CD4-positive, alpha-beta T cell treated with Interferon alpha-2 for 1 hour (primary cell): Measurements from ENCODE around the gene C16orf89.
"Not testable (repeated sequence)": the region's sequence is repeated elsewhere in the genome, so short reads cannot be mapped to it uniquely, and the experiment has no call there.

Experiments used
- DNase-seq, 2 donors: peaks; one replicate each; pipeline ENCODE4 v3.0.0-alpha.2; 2020 to 2022

The C16orf89 gene

GRCh38 chr16:5065813-5066212 lies at the start of gene C16orf89:
Gene C16orf89 (minus strand): TSS chr16:5065956. CDS start chr16:5065908, 48 bp downstream.
- DNase-seq, result no peak

- DNase-seq, result not testable (repeated sequence)
Observed at GRCh38 chr16:5110933-5111332, 45.2 kb upstream of the C16orf89 start.

DNA sequence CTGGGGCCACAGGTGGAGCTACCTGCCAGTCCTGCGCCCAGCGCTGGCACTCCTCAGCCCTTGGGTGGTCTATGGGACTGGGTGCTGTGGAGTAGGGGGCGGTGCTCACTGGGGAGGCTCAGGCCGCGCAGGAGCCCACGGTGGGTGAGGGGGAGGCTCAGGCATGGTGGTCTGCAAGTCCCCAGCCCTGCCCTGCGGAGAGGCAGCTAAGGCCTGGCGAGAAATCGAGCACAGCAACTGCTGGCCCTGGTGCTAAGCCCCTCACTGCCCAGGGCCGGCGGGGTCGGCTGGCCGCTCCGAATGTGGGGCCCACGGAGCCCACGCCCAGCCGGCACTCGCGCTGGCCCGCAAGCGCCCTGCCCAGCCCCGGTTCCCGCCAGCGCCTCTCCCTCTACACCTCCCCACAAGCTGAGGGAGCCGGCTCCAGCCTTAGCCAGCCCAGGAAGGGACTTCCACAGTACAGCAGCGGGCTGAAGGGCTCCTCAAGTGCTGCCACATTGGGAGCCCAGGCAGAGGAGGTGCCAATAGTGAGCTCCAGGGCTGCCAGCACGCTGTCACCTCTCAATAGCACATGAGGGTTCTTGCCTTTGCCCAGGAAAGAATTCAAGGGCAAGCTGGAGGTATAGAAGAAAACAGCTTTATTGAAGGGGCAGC lies 42.9 kb upstream of the C16orf89 start:
- no peak for DNase-seq

GRCh38 chr16:5105039-5105438 lies 39.3 kb upstream of the C16orf89 start:
- not testable (repeated sequence) for DNase-seq

- not testable (repeated sequence) for DNase-seq
Observed at GRCh38 chr16:5103296-5104032, 37.7 kb upstream of the C16orf89 start.

DNA sequence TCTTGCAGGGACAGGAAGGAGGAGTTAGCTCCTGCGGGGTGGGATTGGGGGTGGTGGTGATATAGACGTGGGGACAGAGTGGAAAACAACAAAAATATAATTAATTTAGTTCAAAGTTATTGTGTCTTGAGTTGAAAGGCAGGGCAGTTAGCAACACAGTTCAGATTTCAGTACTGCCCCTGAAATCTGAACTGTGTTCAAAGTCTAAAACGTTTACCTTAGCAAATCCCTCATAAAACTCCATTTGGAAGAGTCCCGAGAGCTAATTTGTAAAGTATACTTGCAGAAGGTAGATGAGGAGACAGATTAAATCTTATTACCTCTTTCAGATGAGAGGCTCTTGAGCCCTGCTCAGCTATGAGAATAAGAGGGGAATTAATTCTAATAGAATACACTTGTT lies 33.4 kb upstream of the C16orf89 start:
- DNase-seq, result not testable (repeated sequence)

- peak; percentile 73 to 97 for DNase-seq
Observed at GRCh38 chr16:5098221-5099159, 32.7 kb upstream of the C16orf89 start.

DNA sequence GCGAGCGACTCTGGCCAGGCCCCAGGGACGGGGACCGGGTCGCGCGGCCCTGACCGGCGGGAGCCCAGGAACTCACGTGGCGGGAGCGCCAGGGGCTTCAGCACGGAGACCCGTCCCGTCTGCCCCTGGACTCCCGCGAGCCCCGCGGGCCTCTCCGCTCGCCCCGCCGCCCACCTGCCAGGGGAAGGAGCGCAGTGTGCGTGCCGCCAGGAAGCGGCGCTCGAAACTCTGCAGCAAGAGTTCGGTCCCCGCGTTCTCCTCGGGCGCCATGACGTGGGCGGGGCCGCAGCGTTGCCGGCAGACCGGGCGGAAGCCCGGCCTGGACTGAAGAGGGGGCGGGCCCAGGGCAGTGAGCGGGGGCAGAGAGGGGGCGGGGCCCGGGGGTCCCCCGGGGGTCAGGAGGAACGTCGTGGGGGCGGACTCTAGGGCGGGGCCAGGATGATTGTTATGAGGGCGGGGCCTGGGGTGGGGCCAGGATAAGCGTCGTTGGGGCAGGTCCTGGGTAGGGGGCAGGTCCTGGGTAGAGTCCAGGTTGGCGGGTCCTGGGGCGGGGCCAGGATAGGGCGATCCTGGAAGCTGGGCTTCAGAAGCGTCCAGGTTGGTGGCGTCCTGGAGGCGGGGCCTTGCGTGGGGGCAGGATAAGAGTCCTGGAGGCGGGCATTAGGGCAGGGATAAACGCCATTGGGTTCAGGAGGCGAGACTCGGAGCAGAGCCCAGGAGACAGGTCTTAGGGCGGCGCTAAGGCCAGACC lies 31.9 kb upstream of the C16orf89 start, which contains the start of gene EEF2KMT:
Gene EEF2KMT (minus strand): TSS at position 326 of the 751 bp plus-strand sequence. CDS start 56 bp downstream, at position 270.
- DNase-seq, result peak; percentile 96 to 98

GRCh38 chr16:5097061-5097469 lies 31.3 kb upstream of the C16orf89 start:
- DNase-seq, result peak; percentile 12 to 43

GRCh38 chr16:5096437-5097060 lies 30.8 kb upstream of the C16orf89 start:
- not testable (repeated sequence) for DNase-seq

DNA sequence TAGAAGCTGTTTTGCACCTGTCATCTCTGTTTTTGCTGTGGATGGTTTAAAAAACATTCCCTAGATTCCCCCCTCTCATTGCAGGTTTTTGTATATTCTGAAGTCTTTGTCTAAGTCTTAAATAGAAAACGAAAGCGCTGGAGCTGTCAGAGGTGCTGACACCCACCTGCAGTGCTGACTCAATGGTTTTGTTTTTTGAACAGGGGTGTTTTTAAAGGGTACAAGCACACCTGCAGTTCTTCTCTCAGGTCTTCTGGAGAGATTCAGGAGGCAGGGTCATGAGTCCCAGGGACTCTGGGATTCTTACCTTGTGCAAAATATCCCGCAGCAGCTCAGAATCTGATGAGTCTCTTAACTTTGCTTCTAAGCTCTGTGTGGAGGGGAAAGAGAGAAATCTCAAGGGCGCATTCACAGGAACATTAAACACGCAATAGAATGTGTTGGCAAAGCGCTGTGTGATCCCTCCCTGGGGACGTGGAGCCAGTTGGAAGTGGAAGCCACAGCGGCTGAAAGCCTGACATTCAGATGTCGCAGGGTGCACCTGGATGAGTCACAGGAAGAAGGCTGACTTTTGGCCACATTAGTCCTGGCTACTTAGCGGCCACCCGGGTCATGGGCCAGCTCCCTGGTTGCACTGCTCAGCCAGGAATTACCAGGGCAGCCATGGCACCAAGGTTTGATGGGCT lies 29.5 kb upstream of the C16orf89 start:
- not testable (repeated sequence) for DNase-seq

DNA sequence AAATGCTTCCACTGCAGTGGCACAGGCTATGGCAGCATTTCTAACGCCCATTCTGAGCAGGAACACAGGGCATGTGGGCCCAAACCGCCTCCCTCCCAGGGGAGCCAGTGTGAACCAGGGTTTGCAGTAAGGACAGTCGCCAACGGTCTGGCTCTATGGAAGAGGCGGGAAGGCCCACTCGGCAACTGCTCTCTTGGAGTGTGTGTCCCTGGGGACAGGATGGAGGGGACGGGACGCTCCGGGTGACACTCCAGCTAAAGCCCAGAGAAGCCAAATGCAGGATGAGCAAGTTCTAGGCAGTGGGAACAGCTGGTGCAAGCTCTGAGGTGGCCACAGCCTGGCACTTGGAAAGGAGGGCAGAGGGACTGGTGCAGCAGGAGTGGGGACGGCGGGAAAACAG lies 28.0 kb upstream of the C16orf89 start:
- not testable (repeated sequence) for DNase-seq

GRCh38 chr16:5093081-5093480 lies 27.3 kb upstream of the C16orf89 start:
- DNase-seq, result not testable (repeated sequence)

GRCh38 chr16:5090592-5090991 lies 24.8 kb upstream of the C16orf89 start:
- DNase-seq, result not testable (repeated sequence)

GRCh38 chr16:5089911-5090555 lies 24.3 kb upstream of the C16orf89 start:
- DNase-seq, result not testable (repeated sequence)

- not testable (repeated sequence) for DNase-seq
Observed at GRCh38 chr16:5088936-5089335, 23.2 kb upstream of the C16orf89 start.

DNA sequence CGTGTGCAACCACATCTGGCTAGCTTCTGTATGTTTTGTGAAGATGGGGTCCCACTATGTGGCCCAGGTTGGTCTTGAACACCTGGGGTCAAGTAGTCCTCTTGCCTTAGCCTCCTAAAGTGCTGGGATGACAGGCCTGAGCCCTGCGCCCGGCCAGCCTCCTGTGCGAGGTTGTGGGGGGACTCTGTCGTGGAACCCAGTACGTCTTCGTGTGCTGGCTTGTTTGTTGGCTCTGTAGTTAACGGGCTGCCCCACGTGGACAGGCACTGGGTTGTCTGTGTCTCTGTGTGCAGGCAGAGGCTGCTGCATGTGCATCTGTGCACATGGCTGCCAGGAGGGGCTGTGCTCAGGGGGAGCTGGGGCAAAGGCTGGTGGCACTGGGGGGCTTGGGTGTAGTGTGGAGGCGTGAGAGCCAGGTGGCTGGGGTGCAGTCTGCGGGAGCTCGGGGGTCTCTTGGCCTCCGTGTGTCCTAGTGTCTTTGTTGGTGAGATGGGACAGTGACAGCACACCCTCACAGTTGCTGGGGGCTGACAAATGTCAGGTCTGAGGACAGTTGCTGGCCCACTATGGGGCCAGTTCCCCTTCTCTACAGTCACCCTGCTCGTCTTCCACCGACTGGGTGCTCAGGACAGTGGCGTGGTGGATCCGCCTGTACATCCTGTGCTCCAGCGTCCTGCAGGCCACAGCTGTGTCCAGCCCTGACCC lies 22.5 kb upstream of the C16orf89 start:
- DNase-seq, result not testable (repeated sequence)

- DNase-seq, result not testable (repeated sequence)
Observed at GRCh38 chr16:5085716-5086115, 20.0 kb upstream of the C16orf89 start.

DNA sequence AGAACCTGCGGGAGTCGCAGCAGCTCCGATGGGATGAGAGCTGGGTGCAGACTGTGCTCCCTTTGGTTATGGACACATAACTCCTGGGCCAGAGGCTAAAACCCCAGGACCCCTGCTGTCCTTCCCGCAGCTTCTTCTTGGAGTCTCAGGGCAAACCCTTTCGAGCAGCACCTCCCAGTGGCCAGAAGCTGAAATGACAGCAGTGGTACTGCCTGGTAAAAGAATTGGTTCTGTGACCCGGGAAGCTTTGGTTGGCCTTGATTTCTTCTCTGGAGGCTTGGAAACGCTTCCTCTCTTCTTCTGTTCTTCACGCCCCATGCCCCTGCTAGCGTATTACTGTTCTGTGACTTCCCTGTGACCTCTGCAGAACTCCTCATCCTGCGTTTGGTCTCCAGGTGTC lies 19.0 kb upstream of the C16orf89 start:
- peak; percentile 35 to 67 for DNase-seq
